ENCODE measurements around the gene MYO18B.

The MYO18B gene

DNA sequence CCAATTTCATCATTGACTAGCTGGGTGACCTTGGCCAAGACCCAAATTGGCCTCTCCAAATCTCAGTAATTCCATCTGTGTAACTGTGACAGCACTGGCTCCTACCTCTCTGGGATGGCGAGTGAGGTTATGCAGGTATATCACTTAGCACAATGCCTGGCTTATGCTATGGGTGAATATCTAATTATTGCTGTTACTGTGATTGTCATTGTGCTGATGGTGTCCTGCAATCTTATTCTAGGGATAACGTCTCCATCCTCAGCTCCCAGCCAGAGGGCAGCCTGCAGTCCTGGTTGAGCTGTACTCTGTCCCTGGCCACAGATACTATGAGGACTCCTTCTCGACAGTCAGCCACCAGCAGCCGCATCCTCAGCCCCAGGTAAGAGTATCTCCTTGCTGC lies 262.5 kb downstream of the MYO18B start:
- TF ChIP-seq, protein P1, sequence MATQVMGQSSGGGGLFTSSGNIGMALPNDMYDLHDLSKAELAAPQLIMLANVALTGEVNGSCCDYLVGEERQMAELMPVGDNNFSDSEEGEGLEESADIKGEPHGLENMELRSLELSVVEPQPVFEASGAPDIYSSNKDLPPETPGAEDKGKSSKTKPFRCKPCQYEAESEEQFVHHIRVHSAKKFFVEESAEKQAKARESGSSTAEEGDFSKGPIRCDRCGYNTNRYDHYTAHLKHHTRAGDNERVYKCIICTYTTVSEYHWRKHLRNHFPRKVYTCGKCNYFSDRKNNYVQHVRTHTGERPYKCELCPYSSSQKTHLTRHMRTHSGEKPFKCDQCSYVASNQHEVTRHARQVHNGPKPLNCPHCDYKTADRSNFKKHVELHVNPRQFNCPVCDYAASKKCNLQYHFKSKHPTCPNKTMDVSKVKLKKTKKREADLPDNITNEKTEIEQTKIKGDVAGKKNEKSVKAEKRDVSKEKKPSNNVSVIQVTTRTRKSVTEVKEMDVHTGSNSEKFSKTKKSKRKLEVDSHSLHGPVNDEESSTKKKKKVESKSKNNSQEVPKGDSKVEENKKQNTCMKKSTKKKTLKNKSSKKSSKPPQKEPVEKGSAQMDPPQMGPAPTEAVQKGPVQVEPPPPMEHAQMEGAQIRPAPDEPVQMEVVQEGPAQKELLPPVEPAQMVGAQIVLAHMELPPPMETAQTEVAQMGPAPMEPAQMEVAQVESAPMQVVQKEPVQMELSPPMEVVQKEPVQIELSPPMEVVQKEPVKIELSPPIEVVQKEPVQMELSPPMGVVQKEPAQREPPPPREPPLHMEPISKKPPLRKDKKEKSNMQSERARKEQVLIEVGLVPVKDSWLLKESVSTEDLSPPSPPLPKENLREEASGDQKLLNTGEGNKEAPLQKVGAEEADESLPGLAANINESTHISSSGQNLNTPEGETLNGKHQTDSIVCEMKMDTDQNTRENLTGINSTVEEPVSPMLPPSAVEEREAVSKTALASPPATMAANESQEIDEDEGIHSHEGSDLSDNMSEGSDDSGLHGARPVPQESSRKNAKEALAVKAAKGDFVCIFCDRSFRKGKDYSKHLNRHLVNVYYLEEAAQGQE (IDR thresholded peaks at IDR 0.05; ENCODE audit: insufficient read depth in 1 of 2, low read depth in 2 of 2, low read length in 2 of 2), result no peak
- no peak for TF ChIP-seq SIN3A (IDR thresholded peaks at IDR 0.05; ENCODE audit: borderline replicate concordance, insufficient read depth, low read length)
- no peak for TF ChIP-seq FOXP2 (optimal IDR thresholded peaks at IDR 0.05; ENCODE audit: borderline replicate concordance, extremely low read depth, extremely low read length, insufficient read depth)
- TF ChIP-seq TAF1 (IDR thresholded peaks at IDR 0.05; ENCODE audit: borderline replicate concordance, insufficient read depth, low read length), result no peak
- TF ChIP-seq POLR2AphosphoS5 (IDR thresholded peaks at IDR 0.05; ENCODE audit: low read depth, low read length), result no peak

DNA sequence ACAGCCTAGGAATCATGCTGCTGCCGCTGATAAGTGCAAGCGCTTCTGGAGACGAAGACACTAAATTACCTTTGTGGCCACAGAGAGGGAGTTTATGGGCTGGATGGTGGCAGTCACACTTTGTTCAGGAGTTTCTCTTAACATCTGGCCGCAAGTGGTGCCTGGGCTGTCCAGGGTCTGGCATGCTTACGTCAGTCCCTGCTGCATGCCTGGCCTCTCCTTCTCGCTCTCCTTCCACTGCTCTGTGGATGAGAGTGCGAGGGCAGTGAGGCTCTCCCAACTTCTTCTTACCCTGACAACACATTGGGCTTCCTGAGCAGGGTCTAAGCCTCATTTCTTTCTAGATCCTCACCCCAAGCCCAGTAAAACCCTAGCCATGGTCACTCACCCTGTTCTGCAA lies 266.6 kb downstream of the MYO18B start:
- TF ChIP-seq POLR2AphosphoS5 (IDR thresholded peaks at IDR 0.05; ENCODE audit: low read depth, low read length), result no peak
- no peak for TF ChIP-seq FOXP2 (optimal IDR thresholded peaks at IDR 0.05; ENCODE audit: borderline replicate concordance, extremely low read depth, extremely low read length, insufficient read depth)
- TF ChIP-seq TAF1 (IDR thresholded peaks at IDR 0.05; ENCODE audit: borderline replicate concordance, insufficient read depth, low read length), result no peak
- TF ChIP-seq SIN3A (IDR thresholded peaks at IDR 0.05; ENCODE audit: borderline replicate concordance, insufficient read depth, low read length), result no peak
- TF ChIP-seq, protein P1 (IDR thresholded peaks at IDR 0.05; ENCODE audit: insufficient read depth in 1 of 2, low read depth in 2 of 2, low read length in 2 of 2), result no peak

DNA sequence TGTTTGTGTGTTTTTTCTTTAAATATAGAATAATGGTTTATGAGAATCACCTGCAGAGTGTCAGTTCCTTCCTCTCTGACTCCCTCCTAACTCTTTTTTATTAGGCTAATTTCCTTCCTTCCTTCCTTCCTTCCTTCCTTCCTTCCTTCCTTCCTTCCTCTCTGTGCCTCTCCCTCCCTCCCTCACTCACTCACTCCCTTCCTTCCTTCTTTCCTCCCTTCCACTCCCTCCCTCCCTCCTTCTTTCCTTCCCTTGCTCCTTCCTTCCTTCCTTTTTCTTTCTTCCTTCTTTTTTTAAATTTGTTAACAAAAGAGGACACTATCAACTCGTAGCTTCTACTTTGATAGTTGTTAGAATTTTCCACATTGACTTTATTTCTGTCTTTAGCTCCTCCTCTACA lies 274.9 kb downstream of the MYO18B start:
- TF ChIP-seq FOXP2 (optimal IDR thresholded peaks at IDR 0.05; ENCODE audit: borderline replicate concordance, extremely low read depth, extremely low read length, insufficient read depth), result no peak
- TF ChIP-seq, protein P1 (IDR thresholded peaks at IDR 0.05; ENCODE audit: insufficient read depth in 1 of 2, low read depth in 2 of 2, low read length in 2 of 2), result no peak
- no peak for TF ChIP-seq SIN3A (IDR thresholded peaks at IDR 0.05; ENCODE audit: borderline replicate concordance, insufficient read depth, low read length)

DNA sequence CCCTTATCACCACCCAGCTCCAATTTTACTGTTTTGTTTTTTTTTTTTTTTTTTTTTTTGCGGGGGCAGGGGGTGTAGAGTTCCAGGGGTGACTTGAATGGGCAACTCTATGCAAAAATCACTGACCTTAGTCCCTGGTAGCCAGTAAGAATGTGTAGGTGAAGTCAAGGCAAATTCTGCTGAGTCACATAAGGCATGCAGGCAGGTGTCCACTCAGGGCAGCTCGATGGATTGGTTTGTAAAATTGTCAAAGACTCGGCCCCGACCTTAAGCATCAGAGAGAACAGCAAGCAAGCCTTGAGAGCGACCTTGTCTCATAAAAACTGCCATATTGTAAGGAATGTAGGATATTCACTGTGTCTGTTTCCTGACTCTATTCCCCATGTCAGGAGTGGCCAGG lies 275.9 kb downstream of the MYO18B start:
- TF ChIP-seq, protein P1 (IDR thresholded peaks at IDR 0.05; ENCODE audit: insufficient read depth in 1 of 2, low read depth in 2 of 2, low read length in 2 of 2), result no peak
- TF ChIP-seq SIN3A (IDR thresholded peaks at IDR 0.05; ENCODE audit: borderline replicate concordance, insufficient read depth, low read length) (no peak), POLR2AphosphoS5 (IDR thresholded peaks at IDR 0.05; ENCODE audit: low read depth, low read length) (no peak), FOXP2 (optimal IDR thresholded peaks at IDR 0.05; ENCODE audit: borderline replicate concordance, extremely low read depth, extremely low read length, insufficient read depth) (no peak), TAF1 (IDR thresholded peaks at IDR 0.05; ENCODE audit: borderline replicate concordance, insufficient read depth, low read length) (no peak)

DNA sequence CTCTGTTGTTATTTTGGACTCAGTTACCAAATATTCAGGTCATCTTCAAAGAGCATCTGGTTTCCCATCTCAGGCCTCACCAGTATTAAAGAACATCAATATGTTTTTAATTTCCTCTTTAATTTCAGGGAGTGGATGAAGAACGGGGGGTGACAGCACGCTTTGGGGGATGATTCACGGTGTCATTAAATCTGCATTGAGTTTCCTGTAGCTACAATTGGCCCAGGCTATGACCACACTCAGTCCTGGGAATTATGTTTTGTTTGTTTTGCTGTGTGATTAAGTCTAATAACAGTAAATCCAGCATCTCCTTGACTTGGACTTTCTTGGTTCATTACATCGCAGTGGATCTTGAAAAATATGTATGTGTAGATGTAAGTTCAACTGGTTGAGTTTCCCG lies 277.6 kb downstream of the MYO18B start:
- TF ChIP-seq FOXP2 (optimal IDR thresholded peaks at IDR 0.05; ENCODE audit: borderline replicate concordance, extremely low read depth, extremely low read length, insufficient read depth) (no peak), SIN3A (IDR thresholded peaks at IDR 0.05; ENCODE audit: borderline replicate concordance, insufficient read depth, low read length) (no peak), POLR2AphosphoS5 (IDR thresholded peaks at IDR 0.05; ENCODE audit: low read depth, low read length) (no peak), TAF1 (IDR thresholded peaks at IDR 0.05; ENCODE audit: borderline replicate concordance, insufficient read depth, low read length) (no peak)
- TF ChIP-seq, protein P1 (IDR thresholded peaks at IDR 0.05; ENCODE audit: insufficient read depth in 1 of 2, low read depth in 2 of 2, low read length in 2 of 2), result no peak

All from PFSK-1 (cell line).